ENCODE measurements around the gene TSPAN5.
A peak's percentile ranks its signal among the peaks of the same experiment; 100 is the strongest.

The TSPAN5 gene

GRCh38 chr4:98514741-98515469 is 143.5 kb downstream of the TSPAN5 start:
- no peak for DNase-seq

GRCh38 chr4:98512918-98513317 is 145.5 kb downstream of the TSPAN5 start:
- no peak for DNase-seq

GRCh38 chr4:98510757-98511517 is 147.5 kb downstream of the TSPAN5 start:
- no peak for DNase-seq

- no peak for DNase-seq
Measured at GRCh38 chr4:98510340-98510739, 148.1 kb downstream of the TSPAN5 start.

- no peak for DNase-seq
Measured at GRCh38 chr4:98509721-98510120, 148.7 kb downstream of the TSPAN5 start.

- DNase-seq: peak; percentile 25
Measured at GRCh38 chr4:98508829-98509598, 149.4 kb downstream of the TSPAN5 start.

GRCh38 chr4:98508248-98508647 is 150.2 kb downstream of the TSPAN5 start:
- DNase-seq: no peak

- no peak for DNase-seq
Measured at GRCh38 chr4:98507299-98507698, 151.1 kb downstream of the TSPAN5 start.

GRCh38 chr4:98506462-98507132 is 151.8 kb downstream of the TSPAN5 start:
- DNase-seq: no peak

GRCh38 chr4:98505992-98506391 is 152.4 kb downstream of the TSPAN5 start:
- no peak for DNase-seq

GRCh38 chr4:98504091-98504490 is 154.3 kb downstream of the TSPAN5 start:
- no peak for DNase-seq

- no peak for DNase-seq
Measured at GRCh38 chr4:98503676-98504075, 154.7 kb downstream of the TSPAN5 start.

- DNase-seq: no peak
Measured at GRCh38 chr4:98502624-98503023, 155.8 kb downstream of the TSPAN5 start.

GRCh38 chr4:98502031-98502430 is 156.4 kb downstream of the TSPAN5 start:
- no peak for DNase-seq

- no peak for DNase-seq
Measured at GRCh38 chr4:98501383-98501782, 157.0 kb downstream of the TSPAN5 start.

GRCh38 chr4:98498774-98499173 is 159.6 kb downstream of the TSPAN5 start:
- DNase-seq: no peak

- no peak for DNase-seq
Measured at GRCh38 chr4:98496152-98496845, 162.1 kb downstream of the TSPAN5 start.

- DNase-seq: no peak
Measured at GRCh38 chr4:98493296-98493695, 165.1 kb downstream of the TSPAN5 start.

- no peak for DNase-seq
Measured at GRCh38 chr4:98491899-98492559, 166.4 kb downstream of the TSPAN5 start.

GRCh38 chr4:98490251-98490650 is 168.2 kb downstream of the TSPAN5 start:
- DNase-seq: no peak

- no peak for DNase-seq
Measured at GRCh38 chr4:98485816-98486345, 172.5 kb downstream of the TSPAN5 start.

GRCh38 chr4:98484031-98484430 is 174.4 kb downstream of the TSPAN5 start:
- DNase-seq: no peak
